Parathyroid adenoma (tissue), 2 donors: ENCODE data around the gene ENTHD1.

Experiments
- H2AFZ ChIP-seq: fragments of 300-600 bp; sonication (generic); one replicate; pipeline ENCODE4 v1.7.0; 2017; ENCODE audit warnings: antibody characterized with exemption, mild to moderate bottlenecking
- H3K27ac ChIP-seq: fragments of 300-600 bp; sonication (generic); one replicate; pipeline ENCODE4 v1.7.0; 2017
- H3K27me3 ChIP-seq: fragments of 300-600 bp; sonication (generic); one replicate; pipeline ENCODE4 v1.7.0; 2017; ENCODE audit warnings: low read length; ENCODE audit not compliant: control insufficient read depth, insufficient read depth
- H3K36me3 ChIP-seq: fragments of 300-600 bp; sonication (generic); one replicate; pipeline ENCODE4 v1.7.0; 2017; ENCODE audit warnings: low read length; ENCODE audit not compliant: control insufficient read depth, insufficient read depth
- H3K4me1 ChIP-seq: fragments of 300-600 bp; sonication (generic); one replicate; pipeline ENCODE4 v1.7.0; 2017; ENCODE audit warnings: control low read depth
- H3K4me2 ChIP-seq: fragments of 300-600 bp; sonication (generic); one replicate; pipeline ENCODE4 v1.7.0; 2017; ENCODE audit warnings: low read length
- H3K4me3 ChIP-seq: fragments of 300-600 bp; sonication (generic); one replicate; pipeline ENCODE4 v1.7.0; 2017; ENCODE audit warnings: low read depth, low read length
- H3K79me2 ChIP-seq: fragments of 300-600 bp; sonication (generic); one replicate; pipeline ENCODE4 v1.7.0; 2017; ENCODE audit warnings: control low read depth
- H3K9ac ChIP-seq: fragments of 300-600 bp; sonication (generic); one replicate; pipeline ENCODE4 v1.7.0; 2017; ENCODE audit warnings: mild to moderate bottlenecking
- H3K9me3 ChIP-seq: fragments of 300-600 bp; sonication (generic); one replicate; pipeline ENCODE4 v1.7.0; 2017; ENCODE audit warnings: low read length; ENCODE audit not compliant: control insufficient read depth
- CTCF ChIP-seq: fragments of 300-600 bp; sonication (generic); IDR thresholded peaks from one replicate; pipeline ENCODE4 v1.7.0; 2017; ENCODE audit warnings: antibody characterized with exemption, mild to moderate bottlenecking
- donor health status: primary hyperparathyroidism.

The ENTHD1 gene

DNA sequence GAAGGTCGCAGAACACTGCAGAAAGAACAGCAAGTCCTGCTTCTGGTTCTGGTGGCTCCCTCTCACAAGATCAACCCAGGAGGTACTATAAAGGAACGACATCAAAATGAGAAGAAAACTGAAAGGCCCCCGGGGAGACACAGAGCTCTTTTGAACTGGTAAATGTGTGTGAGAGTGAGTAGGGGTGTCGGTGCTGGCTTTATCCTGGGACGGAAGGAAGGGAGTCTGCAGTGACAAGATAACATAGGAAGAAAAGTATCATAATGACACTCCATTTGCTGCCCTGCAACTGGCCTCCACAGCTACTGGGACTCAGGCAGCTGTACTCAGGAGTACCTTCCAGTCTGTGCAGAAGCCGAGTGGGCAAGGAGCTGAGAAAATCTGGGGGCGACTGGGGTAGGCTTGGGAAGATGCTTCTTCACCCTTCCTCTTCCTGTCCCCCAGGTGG lies 60.9 kb downstream of the ENTHD1 start:
- Histone ChIP-seq H3K27me3 (no peaks in the 10 kb centered on the region), H3K27ac (no peak overlapping the region), H3K4me2 (no peak overlapping the region), H3K79me2 (no peaks in the 10 kb centered on the region), H3K9me3 (no peaks in the 10 kb centered on the region), H3K9ac (no peak overlapping the region), H3K36me3 (no peaks in the 10 kb centered on the region), H3K4me3 (no peak overlapping the region), H2AFZ (no peak overlapping the region), H3K4me1 (no peaks in the 10 kb centered on the region)
- TF ChIP-seq CTCF, result no peak

DNA sequence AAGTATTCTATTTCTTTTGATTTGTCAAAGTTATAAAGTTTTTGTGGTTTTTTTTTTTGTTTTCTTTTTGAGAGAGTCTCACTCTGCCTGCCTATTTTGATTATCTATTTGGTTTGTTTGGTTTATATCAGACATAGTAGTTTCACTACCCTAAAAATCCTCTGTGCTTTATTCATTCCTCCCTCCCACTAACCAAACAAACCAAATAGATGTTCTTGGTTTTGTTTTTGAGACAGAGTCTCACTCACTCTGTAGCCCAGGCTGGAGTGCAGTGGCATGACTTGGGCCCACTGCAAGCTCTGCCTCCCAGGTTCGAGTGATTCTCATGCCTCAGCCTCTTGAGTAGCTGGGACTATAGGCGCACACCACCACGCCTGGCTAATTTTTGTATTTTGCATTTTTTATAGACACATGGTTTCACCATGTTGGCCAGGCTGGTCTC lies 67.9 kb downstream of the ENTHD1 start:
- H3K4me1 ChIP-seq, result no peaks in the 10 kb centered on the region
- H3K36me3 ChIP-seq, result no peaks in the 10 kb centered on the region
- no peaks in the 10 kb centered on the region for H3K27me3 ChIP-seq
- H3K4me2 ChIP-seq, result no peak overlapping the region
- no peak overlapping the region for H3K9ac ChIP-seq
- H3K79me2 ChIP-seq, result no peaks in the 10 kb centered on the region
- H2AFZ ChIP-seq, result no peak overlapping the region
- no peak overlapping the region for H3K4me3 ChIP-seq
- no peak for TF ChIP-seq CTCF
- H3K27ac ChIP-seq, result no peak overlapping the region
- no peaks in the 10 kb centered on the region for H3K9me3 ChIP-seq

GRCh38 chr22:39821008-39821407 lies 72.6 kb downstream of the ENTHD1 start:
- H3K4me3 ChIP-seq, result no peak overlapping the region
- H3K27ac ChIP-seq, result no peak overlapping the region
- H3K4me1 ChIP-seq, result no peaks in the 10 kb centered on the region
- H3K9ac ChIP-seq, result no peak overlapping the region
- TF ChIP-seq CTCF, result no peak
- H3K36me3 ChIP-seq, result no peaks in the 10 kb centered on the region
- H3K9me3 ChIP-seq, result no peaks in the 10 kb centered on the region
- no peak overlapping the region for H3K4me2 ChIP-seq
- H3K27me3 ChIP-seq, result no peaks in the 10 kb centered on the region
- H3K79me2 ChIP-seq, result no peaks in the 10 kb centered on the region
- H2AFZ ChIP-seq, result no peak overlapping the region

- H3K4me1 ChIP-seq, result no peaks in the 10 kb centered on the region
- H3K9me3 ChIP-seq, result no peaks in the 10 kb centered on the region
- TF ChIP-seq CTCF, result no peak
- H3K36me3 ChIP-seq, result no peaks in the 10 kb centered on the region
- no peak overlapping the region for H3K9ac ChIP-seq
- H2AFZ ChIP-seq, result no peak overlapping the region
- no peak overlapping the region for H3K4me3 ChIP-seq
- no peaks in the 10 kb centered on the region for H3K27me3 ChIP-seq
- H3K27ac ChIP-seq, result no peak overlapping the region
- no peak overlapping the region for H3K4me2 ChIP-seq
- H3K79me2 ChIP-seq, result no peaks in the 10 kb centered on the region
Observed at GRCh38 chr22:39820256-39820655, 73.3 kb downstream of the ENTHD1 start.

DNA sequence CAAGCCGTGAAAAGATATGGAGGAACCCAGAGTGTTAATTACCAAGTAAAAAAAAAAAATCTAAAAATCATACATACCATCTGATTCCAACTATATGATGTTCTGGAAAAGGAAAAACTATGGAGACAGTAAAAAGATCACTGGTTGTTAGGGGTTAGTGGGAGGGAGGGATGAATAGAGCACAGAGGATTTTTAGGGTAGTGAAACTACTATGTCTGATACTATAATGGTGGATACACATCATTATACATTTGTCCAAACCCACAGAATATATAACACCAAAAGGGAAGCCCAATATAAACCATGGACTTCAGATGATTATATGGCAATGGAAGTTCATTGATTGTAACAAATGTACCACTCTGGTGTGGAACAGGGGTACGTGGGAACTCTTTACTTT lies 74.1 kb downstream of the ENTHD1 start:
- H3K36me3 ChIP-seq, result no peaks in the 10 kb centered on the region
- no peaks in the 10 kb centered on the region for H3K27me3 ChIP-seq
- H3K4me1 ChIP-seq, result no peaks in the 10 kb centered on the region
- H3K4me3 ChIP-seq, result no peak overlapping the region
- H3K4me2 ChIP-seq, result no peak overlapping the region
- no peak overlapping the region for H3K9ac ChIP-seq
- H3K9me3 ChIP-seq, result no peaks in the 10 kb centered on the region
- no peak overlapping the region for H2AFZ ChIP-seq
- no peak overlapping the region for H3K27ac ChIP-seq
- no peaks in the 10 kb centered on the region for H3K79me2 ChIP-seq
- TF ChIP-seq CTCF, result no peak
